HEK293T (cell line): ENCODE measurements around the gene MAML1.

ENCODE experiments used
- BHLHE40 ChIP-seq: fragments of 450-650 bp; IDR thresholded peaks from 2 replicates; pipeline ENCODE4 v1.6.1; 2016; ENCODE audit warnings: mild to moderate bottlenecking, moderate library complexity, borderline replicate concordance
- FOXK2 ChIP-seq: fragments of 450-650 bp; IDR thresholded peaks from 2 replicates; pipeline ENCODE4 v1.6.1; 2016; ENCODE audit warnings: mild to moderate bottlenecking
- FOXM1 ChIP-seq: fragments of 450-650 bp; IDR thresholded peaks from 2 replicates; pipeline ENCODE4 v1.6.1; 2017; ENCODE audit warnings: mild to moderate bottlenecking, borderline replicate concordance
- LEF1 ChIP-seq: fragments of 450-650 bp; IDR thresholded peaks from 2 replicates; pipeline ENCODE4 v1.6.1; 2017; ENCODE audit warnings: mild to moderate bottlenecking, borderline replicate concordance
- PKNOX1 ChIP-seq: fragments of 450-650 bp; IDR thresholded peaks from 2 replicates; pipeline ENCODE4 v1.6.1; 2016
- SP1 ChIP-seq: fragments of 450-650 bp; IDR thresholded peaks from 2 replicates; pipeline ENCODE4 v1.6.1; 2017
- SUZ12 ChIP-seq: fragments of 450-650 bp; IDR thresholded peaks from 2 replicates; pipeline ENCODE4 v1.6.1; 2016; ENCODE audit warnings: mild to moderate bottlenecking
- ZNF384 ChIP-seq: fragments of 450-650 bp; IDR thresholded peaks from 2 replicates; pipeline ENCODE4 v1.6.1; 2016

GRCh38 chr5:179805070-179805528, 72.5 kb downstream of the MAML1 start:
- TF ChIP-seq SUZ12: no peak
- TF ChIP-seq FOXK2: no peak
- no peak for TF ChIP-seq BHLHE40
- TF ChIP-seq SP1: no peak
- no peak for TF ChIP-seq ZNF384
- no peak for TF ChIP-seq PKNOX1
- no peak for TF ChIP-seq FOXM1
- TF ChIP-seq LEF1: no peak
